HG02588 (cell line): Measurements from ENCODE around the gene PPP6R3.

Experiments
- ATAC-seq: cut with Tn5 transposase; IDR thresholded peaks from one replicate; pipeline ENCODE4 v1.9.1; 2021; ENCODE audit warnings: mild to moderate bottlenecking, moderate library complexity; ENCODE audit not compliant: unreplicated experiment

PPP6R3 gene

GRCh38 chr11:68641880-68642279, 181.3 kb downstream of the PPP6R3 start:
- ATAC-seq: no peak

- no peak for ATAC-seq
Measured at GRCh38 chr11:68643585-68643984, 183.0 kb downstream of the PPP6R3 start.

DNA sequence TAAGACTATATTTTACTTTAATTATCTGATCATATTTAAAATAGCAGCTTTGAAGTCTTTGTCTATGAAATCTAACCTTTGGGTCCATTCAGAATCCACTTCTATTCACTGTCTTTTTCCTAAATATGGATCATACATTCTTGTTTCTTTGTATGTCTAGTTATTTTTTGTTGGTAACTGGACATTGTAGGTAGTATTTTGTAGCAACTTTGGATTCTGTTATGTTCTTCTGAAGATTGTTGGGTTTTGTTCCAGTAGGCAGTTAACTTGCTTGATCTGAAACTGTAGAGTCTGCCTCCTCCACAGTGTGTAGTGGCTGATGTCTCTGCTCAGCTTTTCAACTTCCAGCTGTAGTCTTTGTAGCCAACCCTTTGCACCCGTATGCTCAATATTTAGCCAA, 186.3 kb downstream of the PPP6R3 start:
- ATAC-seq: no peak

DNA sequence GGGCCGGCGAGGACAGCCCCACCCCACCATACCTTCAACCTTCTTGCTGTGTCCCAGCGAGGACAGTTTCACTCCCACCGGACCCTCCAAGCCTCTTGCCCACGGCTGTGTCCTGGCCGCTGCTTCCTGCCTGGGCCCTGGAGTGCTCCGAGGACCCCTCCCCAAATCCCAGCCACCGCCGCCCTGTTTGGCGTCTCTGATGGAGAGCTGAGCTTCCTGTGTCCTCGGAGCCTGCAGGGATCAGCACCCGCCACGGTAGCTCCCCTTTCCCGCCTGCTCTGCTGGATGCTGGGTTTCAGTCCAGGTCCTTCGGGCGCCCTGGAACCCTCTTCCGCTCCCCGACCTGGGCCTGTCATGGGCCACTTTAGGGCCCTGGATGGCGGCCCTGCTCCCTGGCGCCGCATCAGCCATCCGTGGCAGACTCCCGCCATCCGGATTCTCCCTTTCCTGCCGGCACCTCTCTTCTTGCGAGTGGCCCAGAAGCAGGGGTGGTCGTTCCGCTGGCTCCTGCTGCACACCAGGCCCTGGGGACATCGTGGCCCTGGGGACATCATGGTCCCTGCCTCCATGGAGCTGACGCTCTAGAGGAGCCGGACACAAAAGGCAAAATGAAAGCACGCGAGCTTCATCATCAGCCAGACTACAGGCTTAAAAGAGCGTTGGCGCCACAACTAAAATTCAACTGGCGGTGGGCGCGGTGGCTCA, 189.5 kb downstream of the PPP6R3 start:
- no peak for ATAC-seq

DNA sequence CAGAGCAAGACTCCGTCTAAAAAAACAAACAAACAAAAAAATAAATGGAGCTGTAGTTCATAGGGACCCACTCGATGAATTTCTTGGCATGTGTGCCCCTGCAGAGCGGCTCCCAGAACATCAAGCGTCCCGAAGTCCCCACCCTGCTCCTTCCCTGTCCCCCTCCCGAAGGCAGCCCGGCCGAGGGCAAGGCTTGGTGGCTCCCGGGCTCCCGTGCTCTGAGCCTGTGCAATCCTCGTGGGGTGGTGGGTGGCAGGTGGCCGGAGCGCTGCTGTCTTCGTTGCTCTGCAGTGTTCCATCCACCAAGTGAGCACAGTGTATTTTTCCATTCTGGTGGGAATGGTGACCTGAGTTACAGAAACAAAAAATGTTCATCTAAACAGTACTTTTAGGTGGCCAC, 190.2 kb downstream of the PPP6R3 start:
- no peak for ATAC-seq

- no peak for ATAC-seq
Measured at GRCh38 chr11:68651208-68651984, 190.8 kb downstream of the PPP6R3 start.

GRCh38 chr11:68651985-68652682, 191.6 kb downstream of the PPP6R3 start:
- ATAC-seq: no peak

DNA sequence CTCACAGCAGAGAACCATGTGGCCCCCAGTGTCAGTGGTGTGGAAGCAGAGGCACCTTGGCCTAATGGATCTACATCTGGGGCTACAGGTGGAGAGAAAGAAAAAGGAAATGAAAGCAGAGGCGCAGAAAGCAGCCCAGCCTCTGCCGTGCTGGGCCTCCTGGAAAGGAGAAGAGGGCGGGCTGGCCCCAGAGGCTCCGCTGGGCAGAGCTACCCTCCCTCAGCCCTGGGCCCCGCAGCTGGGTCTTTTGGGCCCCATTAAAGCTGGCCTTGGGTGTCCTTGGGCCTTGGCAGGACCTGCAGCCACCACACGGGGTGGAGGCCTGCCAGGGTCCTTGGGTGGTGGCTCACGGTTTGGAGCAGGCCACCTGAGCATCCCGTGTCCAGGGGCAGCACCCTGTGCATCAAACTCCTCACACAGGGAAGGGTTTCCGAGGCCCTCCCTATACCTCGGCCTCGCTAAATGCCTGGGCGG, 192.2 kb downstream of the PPP6R3 start:
- no peak for ATAC-seq

DNA sequence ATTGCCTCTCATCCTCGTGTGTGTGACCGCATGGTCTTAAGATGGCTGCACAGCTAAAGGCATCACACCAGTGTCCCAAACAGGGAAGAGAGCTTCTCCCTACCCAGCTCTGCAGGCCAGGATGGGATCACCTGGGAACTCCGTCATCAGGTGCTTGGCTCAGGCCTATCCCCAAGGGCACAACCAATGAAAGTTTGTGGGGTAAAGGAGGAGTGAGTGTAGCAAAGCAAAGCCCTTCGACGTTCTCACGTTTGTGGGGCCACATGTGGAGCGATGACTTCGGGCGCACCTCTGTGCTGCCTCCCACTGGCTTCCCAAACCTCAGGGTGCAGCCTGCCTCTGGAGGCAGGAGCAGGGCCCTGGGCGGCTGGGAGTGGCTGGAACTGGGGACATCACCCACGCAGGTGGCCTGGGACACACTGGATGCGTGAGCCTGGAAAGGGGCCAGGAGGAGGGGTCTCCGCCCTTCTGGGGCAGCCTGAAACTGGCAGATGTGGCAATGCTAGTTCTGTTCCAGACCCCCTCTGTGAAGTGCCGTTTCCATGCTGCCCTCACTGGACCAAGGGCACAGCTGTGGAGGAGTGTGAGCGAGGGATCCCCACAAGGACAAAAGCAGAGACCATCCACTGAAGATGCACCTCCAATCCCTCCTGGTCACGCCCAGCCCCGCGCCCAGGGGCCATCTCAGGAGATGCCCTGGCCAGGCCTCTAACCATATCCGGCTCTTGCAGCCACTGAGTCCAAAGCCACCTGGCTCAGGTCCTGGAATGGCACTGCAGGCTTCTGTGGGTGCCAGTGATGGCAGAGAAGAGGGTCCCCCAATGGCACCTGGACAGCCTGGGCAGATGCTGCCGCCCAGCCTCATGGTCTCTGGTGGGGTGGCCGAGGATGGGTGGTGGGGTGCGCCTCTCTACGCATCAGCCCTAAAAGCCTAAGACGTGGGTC, 193.2 kb downstream of the PPP6R3 start:
- ATAC-seq: no peak

DNA sequence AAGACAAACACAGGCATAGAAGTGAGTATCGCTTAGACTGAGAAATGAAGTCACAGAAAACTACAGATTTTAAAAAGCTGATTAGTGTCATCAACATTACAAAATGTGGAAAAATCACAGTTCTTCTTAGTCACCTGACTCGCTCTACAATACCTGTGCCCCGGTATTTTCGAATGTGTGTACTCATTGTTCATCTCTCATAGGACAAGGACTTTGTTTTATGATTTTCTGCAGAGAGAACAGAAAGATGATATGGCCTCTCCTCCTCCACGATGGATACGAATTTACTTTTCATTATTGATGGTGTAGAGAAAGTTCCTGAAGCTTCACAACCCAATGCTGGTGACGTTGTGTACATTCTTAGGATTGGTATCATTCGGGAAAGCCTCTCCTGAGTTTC, 194.4 kb downstream of the PPP6R3 start:
- ATAC-seq: no peak

- no peak for ATAC-seq
Measured at GRCh38 chr11:68655406-68655805, 194.9 kb downstream of the PPP6R3 start.

DNA sequence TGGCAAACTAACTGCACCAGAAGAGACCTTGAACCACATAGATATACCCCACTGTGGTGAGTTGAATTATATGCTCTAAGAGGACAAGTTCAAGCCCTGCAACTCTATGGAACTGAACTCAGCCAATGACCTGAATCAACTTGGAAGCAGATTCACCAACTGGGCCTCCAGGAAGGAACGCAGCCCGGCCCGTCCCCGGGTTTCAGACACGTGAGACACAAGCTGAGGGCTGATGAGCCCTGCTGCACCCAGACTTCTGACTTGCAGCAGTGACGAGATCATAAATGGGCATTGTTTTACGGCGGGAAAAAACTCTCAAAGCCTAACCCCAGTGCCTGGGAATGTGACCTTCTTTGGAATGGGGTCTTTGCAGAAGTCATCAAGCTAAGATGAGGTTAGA, 195.3 kb downstream of the PPP6R3 start:
- no peak for ATAC-seq

GRCh38 chr11:68657021-68657780, 196.6 kb downstream of the PPP6R3 start:
- ATAC-seq: no peak

DNA sequence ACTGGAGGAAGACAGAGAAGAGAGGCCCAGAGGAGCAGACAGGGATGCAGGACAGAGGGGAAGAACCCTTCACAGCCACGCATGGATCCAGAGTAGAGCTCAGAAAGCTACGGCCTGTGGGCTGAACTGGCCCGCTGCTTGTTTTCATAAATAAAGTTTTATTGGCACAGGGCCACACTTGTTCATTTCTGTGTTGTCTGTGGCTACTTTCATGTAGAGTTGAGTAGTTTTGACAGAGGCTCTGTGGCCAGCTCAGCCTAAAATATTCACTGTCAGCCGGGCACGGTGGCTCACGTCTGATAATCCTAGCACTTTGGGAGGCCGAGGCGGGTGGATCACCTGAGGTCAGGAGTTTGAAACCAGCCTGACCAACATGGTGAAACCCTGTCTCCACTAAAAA, 197.5 kb downstream of the PPP6R3 start:
- no peak for ATAC-seq

GRCh38 chr11:68658661-68659060, 198.1 kb downstream of the PPP6R3 start:
- ATAC-seq: no peak

DNA sequence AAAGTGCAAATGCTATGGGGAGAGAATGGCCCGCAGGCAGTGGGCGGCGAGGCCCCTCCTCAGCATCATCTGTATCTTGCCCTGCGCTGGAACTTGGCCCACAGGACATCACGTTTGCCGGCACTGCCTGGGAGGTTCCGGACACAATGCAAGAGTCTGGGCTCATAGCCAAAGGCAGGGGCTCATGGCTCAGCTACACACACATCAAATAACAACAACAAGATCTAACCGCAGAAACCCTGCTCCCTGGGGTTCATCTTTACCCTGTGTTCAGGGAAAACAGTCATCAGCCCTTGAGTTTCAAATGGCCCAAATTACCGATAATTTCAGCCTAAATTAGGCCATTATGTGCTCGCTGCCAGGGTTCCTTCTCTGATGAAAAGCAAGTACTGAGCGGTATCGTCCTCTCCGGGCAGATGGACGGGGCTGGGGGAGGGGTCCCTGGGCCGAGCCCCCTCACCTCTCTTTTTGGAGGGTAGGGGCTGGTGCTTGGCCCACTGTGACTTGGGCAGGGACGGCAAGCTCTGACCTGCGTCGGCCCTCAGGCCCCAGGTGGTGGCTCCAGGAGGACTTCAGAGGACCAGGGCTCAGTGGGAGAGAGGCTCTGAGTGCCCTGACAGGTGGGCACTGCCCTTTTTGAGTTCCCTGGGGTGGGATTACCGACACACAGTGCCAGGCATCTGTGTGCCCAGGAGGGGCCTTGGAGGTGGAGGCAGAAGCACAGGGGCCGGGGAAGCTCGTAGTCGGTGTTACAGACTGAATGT, 198.8 kb downstream of the PPP6R3 start:
- no peak for ATAC-seq

- ATAC-seq: no peak
Measured at GRCh38 chr11:68660066-68660810, 199.7 kb downstream of the PPP6R3 start.

DNA sequence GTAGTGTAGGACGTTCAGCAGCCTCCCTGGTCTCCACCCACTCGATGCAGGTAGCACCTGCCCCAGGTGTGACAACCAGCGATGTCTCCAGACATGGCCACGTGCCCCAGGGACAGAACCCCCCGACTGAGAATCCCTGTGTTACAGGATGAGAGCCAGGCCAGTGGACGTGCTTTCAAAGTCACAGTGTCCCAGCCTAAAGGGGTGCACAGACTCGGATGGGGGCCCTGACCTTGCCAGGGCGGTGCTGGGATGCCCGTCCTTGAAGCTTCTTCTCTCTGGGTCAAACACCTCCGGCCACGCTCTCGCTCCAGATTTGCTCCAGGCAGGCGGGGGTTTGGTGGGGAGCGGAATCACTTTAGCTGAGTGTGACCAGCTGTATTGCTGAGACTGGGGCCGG, 200.5 kb downstream of the PPP6R3 start:
- no peak for ATAC-seq
